ENCODE results near the gene SHANK1. TPM values are rescaled to one million over a fixed set of nuclear protein-coding genes. Genes with fewer than 3 reads are reported as not detected.

SHANK1 gene
- total and polyA plus RNA-seq, 11 donors, result 0.03 to 2.1 (median 0.44) TPM; not detected in 1

GRCh38 chr19:50688766-50689165 is 30.8 kb downstream of the SHANK1 start:
- WGBS, 4 donors, result 55 to 65% (median 59%) methylated on average over 13 to 19 of the region's 19 CpGs
- H3K9me3 ChIP-seq, result no peaks in the 10 kb centered on the region

DNA sequence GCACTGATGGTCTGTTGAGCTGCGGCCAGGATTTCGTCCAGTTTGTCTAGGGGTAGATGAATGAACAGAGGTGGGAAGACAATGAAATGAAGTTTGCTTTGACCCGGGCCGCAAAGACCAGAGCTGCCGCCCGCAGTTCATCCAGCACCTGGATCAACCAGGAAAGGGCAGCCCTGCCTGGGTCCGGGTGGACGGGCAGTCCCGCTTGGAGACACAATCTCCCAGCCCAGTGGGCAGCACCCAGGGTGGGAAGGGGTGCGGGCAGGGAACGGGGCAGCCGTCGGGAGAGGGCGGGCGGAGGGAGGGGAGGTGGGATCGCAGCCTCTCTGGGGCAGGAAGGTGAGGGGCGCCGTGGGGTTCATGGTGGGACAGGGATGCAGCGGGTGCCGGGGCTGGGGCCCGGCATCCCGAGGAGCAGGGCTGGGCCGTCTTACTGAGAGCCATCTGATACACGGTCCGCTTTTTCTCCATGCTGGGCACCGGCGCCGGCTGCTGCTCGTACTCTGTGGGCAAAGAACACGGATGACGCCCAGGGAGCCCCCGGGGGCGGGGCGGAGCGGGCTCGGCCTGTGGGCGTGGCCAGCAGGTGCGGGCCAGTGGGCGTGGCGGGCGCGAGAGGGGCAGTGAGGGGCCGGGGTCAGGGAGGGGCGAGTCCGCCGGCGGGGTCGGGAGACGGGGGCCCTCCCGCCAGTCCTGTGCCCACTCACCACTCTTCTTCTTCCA is 33.1 kb downstream of the SHANK1 start:
- no peak overlapping the region for H3K4me3 ChIP-seq
- H3K36me3 ChIP-seq, result no peaks in the 10 kb centered on the region
- H3K27me3 ChIP-seq, result peaks cover 10 to 59% (median 34%) of the 10 kb centered on the region in 9 donors
- intact Hi-C loops (cut with DNase I), result no loop called here
- DNase-seq (no peak), ATAC-seq (no peak)
- no peaks in the 10 kb centered on the region for H3K4me1 ChIP-seq
- no peaks in the 10 kb centered on the region for H3K9me3 ChIP-seq
- TF ChIP-seq, protein P1, sequence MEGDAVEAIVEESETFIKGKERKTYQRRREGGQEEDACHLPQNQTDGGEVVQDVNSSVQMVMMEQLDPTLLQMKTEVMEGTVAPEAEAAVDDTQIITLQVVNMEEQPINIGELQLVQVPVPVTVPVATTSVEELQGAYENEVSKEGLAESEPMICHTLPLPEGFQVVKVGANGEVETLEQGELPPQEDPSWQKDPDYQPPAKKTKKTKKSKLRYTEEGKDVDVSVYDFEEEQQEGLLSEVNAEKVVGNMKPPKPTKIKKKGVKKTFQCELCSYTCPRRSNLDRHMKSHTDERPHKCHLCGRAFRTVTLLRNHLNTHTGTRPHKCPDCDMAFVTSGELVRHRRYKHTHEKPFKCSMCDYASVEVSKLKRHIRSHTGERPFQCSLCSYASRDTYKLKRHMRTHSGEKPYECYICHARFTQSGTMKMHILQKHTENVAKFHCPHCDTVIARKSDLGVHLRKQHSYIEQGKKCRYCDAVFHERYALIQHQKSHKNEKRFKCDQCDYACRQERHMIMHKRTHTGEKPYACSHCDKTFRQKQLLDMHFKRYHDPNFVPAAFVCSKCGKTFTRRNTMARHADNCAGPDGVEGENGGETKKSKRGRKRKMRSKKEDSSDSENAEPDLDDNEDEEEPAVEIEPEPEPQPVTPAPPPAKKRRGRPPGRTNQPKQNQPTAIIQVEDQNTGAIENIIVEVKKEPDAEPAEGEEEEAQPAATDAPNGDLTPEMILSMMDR (IDR thresholded peaks at IDR 0.05), result no peak
- TF ChIP-seq POLR2A (IDR thresholded peaks at IDR 0.05), result no peak
- no peak overlapping the region for H3K27ac ChIP-seq
- 23 to 37% (median 25%) methylated on average over 31 to 50 of the region's 50 CpGs for WGBS, 4 donors

More at GRCh38 chr19:50688766-50689165, 30.8 kb downstream of the SHANK1 start:
- ATAC-seq (no peak), DNase-seq (no peak)
- no peak overlapping the region for H3K27ac ChIP-seq
- H3K36me3 ChIP-seq, result no peaks in the 10 kb centered on the region
- TF ChIP-seq, protein P1 (IDR thresholded peaks at IDR 0.05), result no peak
- no peak for TF ChIP-seq POLR2A (IDR thresholded peaks at IDR 0.05)
- H3K27me3 ChIP-seq, result peaks cover 16 to 73% (median 49%) of the 10 kb centered on the region in 9 donors
- no peak overlapping the region for H3K4me3 ChIP-seq
- intact Hi-C loops (cut with DNase I), result no loop called here
- no peaks in the 10 kb centered on the region for H3K4me1 ChIP-seq

GRCh38 chr19:50679177-50680125 is 40.2 kb downstream of the SHANK1 start:
- DNase-seq, result peak; percentile 67 to 89 (median 74)
- ATAC-seq, result peak; percentile 77 to 97 (median 94)
- H3K4me1 ChIP-seq, result peaks cover 0 to 3% (median 0%) of the 10 kb centered on the region in 12 donors
- no peak for TF ChIP-seq POLR2A (IDR thresholded peaks at IDR 0.05)
- TF ChIP-seq, protein P1 (IDR thresholded peaks at IDR 0.05), result no peak
- H3K27ac ChIP-seq, result no peak overlapping the region
- 11 to 13% (median 12%) methylated on average over 23 of the region's 23 CpGs for WGBS, 4 donors
- no peaks in the 10 kb centered on the region for H3K36me3 ChIP-seq
- peaks cover 0 to 7% (median 0%) of the 10 kb centered on the region in 12 donors for H3K9me3 ChIP-seq
- intact Hi-C loops (cut with DNase I), result loop anchor here in 1 of 10 donors (10.0 kb wide), 1 partner anchor 105 kb away; no protein-coding TSS in a partner anchor
- H3K27me3 ChIP-seq, result peaks cover 0 to 51% (median 8%) of the 10 kb centered on the region in 9 donors
- H3K4me3 ChIP-seq, result no peak overlapping the region

All from heart left ventricle (tissue), 16 donors.